Epidermal melanocyte (primary cell): ENCODE data around the gene G3BP1.
A peak's percentile ranks its signal among the peaks of the same experiment; 100 is the strongest.
"Not testable (repeated sequence)": the region's sequence is repeated elsewhere in the genome, so short reads cannot be mapped to it uniquely, and the experiment has no call there.

ENCODE experiments used
- DNase-seq: peaks from one replicate; pipeline ENCODE4 v3.0.0; 2011; ENCODE audit warnings: low spot score; ENCODE audit not compliant: insufficient read length

The G3BP1 gene

GRCh38 chr5:151771259-151772028, at the start of gene G3BP1:
Gene G3BP1, plus strand, starts transcription at chr5:151771954. Its CDS starts 14,667 bp downstream, at chr5:151786621.
- peak; percentile 95 for DNase-seq

- DNase-seq: no peak
Measured at GRCh38 chr5:151722546-151722945, 49.2 kb upstream of the G3BP1 start.

GRCh38 chr5:151724360-151724759, 47.4 kb upstream of the G3BP1 start:
- no peak for DNase-seq

- DNase-seq: not testable (repeated sequence)
Measured at GRCh38 chr5:151729597-151729996, 42.2 kb upstream of the G3BP1 start.

GRCh38 chr5:151730381-151730780, 41.4 kb upstream of the G3BP1 start:
- DNase-seq: no peak

- no peak for DNase-seq
Measured at GRCh38 chr5:151733358-151734063, 38.2 kb upstream of the G3BP1 start.

- DNase-seq: no peak
Measured at GRCh38 chr5:151734064-151734408, 37.7 kb upstream of the G3BP1 start.

GRCh38 chr5:151735646-151736045, 36.1 kb upstream of the G3BP1 start:
- no peak for DNase-seq

GRCh38 chr5:151737431-151737830, 34.3 kb upstream of the G3BP1 start:
- no peak for DNase-seq

GRCh38 chr5:151738125-151738848, 33.5 kb upstream of the G3BP1 start:
- DNase-seq: no peak

GRCh38 chr5:151739395-151739794, 32.4 kb upstream of the G3BP1 start:
- DNase-seq: no peak

- DNase-seq: no peak
Measured at GRCh38 chr5:151739939-151740335, 31.8 kb upstream of the G3BP1 start.

- peak; percentile 72 for DNase-seq
Measured at GRCh38 chr5:151740336-151740942, 31.3 kb upstream of the G3BP1 start.

GRCh38 chr5:151740958-151741373, 30.8 kb upstream of the G3BP1 start:
- DNase-seq: no peak

GRCh38 chr5:151741678-151742423, 29.9 kb upstream of the G3BP1 start:
- DNase-seq: no peak

- no peak for DNase-seq
Measured at GRCh38 chr5:151742870-151743294, 28.9 kb upstream of the G3BP1 start.

GRCh38 chr5:151743530-151743929, 28.2 kb upstream of the G3BP1 start:
- no peak for DNase-seq

- peak; percentile 43 for DNase-seq
Measured at GRCh38 chr5:151745071-151745705, 26.6 kb upstream of the G3BP1 start.

GRCh38 chr5:151750121-151750520, 21.6 kb upstream of the G3BP1 start:
- no peak for DNase-seq

GRCh38 chr5:151751091-151751490, 20.7 kb upstream of the G3BP1 start:
- DNase-seq: no peak

- no peak for DNase-seq
Measured at GRCh38 chr5:151751593-151751992, 20.2 kb upstream of the G3BP1 start.
